Hindlimb muscle (tissue), 1 donor: ENCODE measurements around the gene MYG1. TPM values are rescaled to one million over a fixed set of nuclear protein-coding genes. Genes with fewer than 3 reads are reported as not detected.

Experiments used
- DNase-seq: peaks from one replicate; pipeline ENCODE4 v3.0.0-alpha.2; 2013
- polyA plus RNA-seq: library from polyadenylated mRNA; unstranded; fragments of 120-200 nt; gene quantifications from one replicate; pipeline ENCODE4 v1.2.1, GENCODE V29; 2013; ENCODE audit not compliant: insufficient read length

Gene MYG1, protein sequence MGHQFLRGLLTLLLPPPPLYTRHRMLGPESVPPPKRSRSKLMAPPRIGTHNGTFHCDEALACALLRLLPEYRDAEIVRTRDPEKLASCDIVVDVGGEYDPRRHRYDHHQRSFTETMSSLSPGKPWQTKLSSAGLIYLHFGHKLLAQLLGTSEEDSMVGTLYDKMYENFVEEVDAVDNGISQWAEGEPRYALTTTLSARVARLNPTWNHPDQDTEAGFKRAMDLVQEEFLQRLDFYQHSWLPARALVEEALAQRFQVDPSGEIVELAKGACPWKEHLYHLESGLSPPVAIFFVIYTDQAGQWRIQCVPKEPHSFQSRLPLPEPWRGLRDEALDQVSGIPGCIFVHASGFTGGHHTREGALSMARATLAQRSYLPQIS
- 38.9 TPM for polyA plus RNA-seq

- peak; percentile 88 for DNase-seq
Measured at GRCh38 chr12:53299454-53300180, at the start of gene MYG1. TSS of gene MYG1 (plus strand) at chr12:53299695. CDS start at chr12:53299738, 43 bp downstream.

DNA sequence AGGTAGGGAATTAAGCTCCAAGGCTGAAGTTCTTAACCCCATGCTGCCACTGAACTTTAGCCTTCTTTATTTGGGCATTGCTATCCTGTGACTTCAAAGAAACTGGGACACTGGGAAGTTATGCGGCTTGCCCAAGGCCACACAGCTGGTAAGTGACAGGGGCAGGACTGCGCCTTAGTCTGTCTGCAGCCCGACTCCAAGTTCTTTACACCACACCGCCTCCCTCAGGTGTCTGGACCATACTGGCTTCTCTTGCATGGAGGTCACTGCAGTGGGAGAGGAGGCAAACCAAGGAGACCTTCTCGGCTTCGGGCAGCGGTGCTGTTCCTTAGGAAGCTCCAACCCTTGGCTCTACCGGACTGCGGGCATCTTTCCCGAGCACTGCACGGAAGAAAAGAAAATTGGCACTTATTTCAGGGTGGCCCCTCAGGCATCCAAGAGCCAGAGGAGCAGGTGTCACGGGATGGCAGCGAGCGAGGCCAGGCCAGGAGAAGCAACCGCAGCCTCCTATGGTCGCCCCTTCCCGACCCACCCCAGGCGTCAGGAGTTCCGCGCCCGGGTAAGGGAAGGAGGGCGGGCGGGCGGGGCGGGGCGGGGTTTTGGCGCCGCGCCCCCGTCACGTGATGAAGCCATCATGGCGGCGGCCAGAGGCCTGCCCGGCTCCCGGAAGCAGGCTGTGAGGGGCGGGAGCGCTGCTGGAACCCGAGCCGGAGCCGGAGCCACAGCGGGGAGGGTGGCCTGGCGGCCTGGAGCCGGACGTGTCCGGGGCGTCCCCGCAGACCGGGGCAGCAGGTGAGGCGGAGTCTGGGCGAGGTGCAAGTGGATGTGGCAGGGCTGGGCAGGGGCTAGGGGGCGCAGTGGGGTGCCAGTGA lies 47.8 kb upstream of the MYG1 start:
- DNase-seq = peak; percentile 79

GRCh38 chr12:53252349-53252916 lies 47.1 kb upstream of the MYG1 start:
- DNase-seq = no peak

DNA sequence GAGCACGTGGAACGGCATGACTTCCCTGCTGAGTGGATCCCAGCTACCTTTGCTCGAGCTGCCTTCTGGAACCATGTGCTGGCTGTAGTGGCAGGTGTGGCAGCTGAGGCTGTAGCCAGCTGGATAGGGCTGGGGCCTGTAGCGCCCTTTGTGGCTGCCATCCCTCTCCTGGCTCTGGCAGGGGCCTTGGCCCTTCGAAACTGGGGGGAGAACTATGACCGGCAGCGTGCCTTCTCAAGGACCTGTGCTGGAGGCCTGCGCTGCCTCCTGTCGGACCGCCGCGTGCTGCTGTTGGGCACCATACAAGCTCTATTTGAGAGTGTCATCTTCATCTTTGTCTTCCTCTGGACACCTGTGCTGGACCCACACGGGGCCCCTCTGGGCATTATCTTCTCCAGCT lies 46.2 kb upstream of the MYG1 start:
- DNase-seq = no peak

DNA sequence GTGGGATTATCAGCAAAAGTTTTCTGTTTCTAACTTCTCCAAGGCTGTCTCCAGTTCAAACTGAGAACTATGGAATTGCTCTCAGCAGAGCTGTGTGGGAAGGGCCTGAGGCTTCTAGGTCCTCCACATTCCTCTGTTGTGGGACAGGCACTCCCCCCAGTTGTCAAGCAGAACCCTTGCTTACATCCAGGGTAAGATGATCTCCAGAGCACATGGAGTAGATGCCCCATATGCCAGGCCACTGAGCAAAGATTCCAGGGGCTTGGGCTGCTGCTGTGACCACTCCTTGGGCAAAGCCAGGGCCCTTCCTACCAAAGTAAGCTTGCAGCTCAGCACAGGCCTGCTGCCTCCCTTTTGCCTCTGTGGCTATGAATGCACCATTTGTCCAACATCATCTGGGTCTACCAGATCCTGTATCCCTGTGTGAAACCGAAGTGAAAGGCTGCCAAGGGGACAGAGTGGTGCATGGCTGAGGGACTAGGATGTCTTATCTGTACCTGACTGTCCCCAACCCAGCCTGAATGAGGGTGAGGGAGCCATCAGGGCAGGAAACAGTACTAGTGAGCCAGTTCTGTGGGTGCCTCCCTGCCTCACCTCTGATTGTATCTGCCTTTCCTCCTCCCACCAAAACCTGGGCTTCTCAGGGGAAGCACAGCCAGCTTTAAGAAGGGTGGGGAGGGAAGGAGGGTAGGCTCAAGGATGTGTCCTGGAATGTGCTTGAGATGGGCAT lies 44.5 kb upstream of the MYG1 start:
- DNase-seq = no peak

GRCh38 chr12:53255996-53256395 lies 43.5 kb upstream of the MYG1 start:
- no peak for DNase-seq

DNA sequence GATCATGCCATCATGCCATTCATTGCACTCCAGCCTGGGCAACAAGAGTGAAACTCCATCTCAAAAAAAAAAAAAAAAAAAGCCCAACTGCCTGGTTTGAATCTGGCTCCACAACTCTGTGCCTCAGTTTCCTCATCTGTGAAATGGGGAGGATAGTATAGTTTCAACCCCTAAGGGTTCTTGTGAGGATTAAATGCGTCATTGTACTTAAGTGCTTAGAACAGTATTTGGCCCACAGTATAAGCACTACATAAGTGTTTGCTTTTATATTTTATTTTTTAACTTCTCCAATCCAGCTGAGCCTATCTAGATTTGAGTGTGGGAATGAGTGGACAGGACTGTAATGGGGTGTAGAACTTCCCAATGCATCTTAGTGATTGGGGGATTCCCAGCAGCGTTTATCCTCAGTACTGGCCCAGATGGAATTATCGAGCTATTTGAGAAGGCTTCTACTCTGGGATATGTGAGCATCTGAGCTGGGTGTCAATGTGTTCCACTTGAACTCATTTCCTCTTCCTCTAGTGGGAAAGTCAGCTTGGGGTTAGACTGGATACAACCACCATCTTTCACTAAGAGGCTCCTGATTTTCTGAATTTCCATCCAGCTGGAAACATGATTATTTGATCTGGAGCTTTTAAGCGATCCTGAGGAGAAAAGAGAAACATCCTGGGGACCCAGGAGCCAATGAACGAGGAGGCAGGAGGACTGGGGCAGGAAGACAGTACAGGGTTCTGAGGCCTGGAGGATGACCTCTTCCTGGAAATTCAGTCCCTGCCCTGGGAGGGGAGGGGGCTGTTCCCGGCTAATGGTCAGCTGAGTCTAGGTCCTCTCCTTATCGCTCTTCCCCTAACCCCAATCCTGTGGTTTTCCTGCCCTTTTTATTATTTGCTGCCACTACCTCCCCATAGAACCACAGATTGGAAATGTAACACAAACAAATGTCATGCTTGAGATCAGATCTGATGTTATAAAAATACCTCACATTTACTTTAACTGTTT lies 40.7 kb upstream of the MYG1 start:
- DNase-seq = no peak

GRCh38 chr12:53259891-53260290 lies 39.6 kb upstream of the MYG1 start:
- no peak for DNase-seq

GRCh38 chr12:53265783-53266182 lies 33.7 kb upstream of the MYG1 start:
- no peak for DNase-seq

GRCh38 chr12:53267306-53267998 lies 32.0 kb upstream of the MYG1 start:
- no peak for DNase-seq

- DNase-seq = peak; percentile 87
Measured at GRCh38 chr12:53267999-53268629, 31.4 kb upstream of the MYG1 start, which contains the start of gene ESPL1. TSS of gene ESPL1 (plus strand) at chr12:53268299. CDS start at chr12:53268767, 468 bp downstream.

DNA sequence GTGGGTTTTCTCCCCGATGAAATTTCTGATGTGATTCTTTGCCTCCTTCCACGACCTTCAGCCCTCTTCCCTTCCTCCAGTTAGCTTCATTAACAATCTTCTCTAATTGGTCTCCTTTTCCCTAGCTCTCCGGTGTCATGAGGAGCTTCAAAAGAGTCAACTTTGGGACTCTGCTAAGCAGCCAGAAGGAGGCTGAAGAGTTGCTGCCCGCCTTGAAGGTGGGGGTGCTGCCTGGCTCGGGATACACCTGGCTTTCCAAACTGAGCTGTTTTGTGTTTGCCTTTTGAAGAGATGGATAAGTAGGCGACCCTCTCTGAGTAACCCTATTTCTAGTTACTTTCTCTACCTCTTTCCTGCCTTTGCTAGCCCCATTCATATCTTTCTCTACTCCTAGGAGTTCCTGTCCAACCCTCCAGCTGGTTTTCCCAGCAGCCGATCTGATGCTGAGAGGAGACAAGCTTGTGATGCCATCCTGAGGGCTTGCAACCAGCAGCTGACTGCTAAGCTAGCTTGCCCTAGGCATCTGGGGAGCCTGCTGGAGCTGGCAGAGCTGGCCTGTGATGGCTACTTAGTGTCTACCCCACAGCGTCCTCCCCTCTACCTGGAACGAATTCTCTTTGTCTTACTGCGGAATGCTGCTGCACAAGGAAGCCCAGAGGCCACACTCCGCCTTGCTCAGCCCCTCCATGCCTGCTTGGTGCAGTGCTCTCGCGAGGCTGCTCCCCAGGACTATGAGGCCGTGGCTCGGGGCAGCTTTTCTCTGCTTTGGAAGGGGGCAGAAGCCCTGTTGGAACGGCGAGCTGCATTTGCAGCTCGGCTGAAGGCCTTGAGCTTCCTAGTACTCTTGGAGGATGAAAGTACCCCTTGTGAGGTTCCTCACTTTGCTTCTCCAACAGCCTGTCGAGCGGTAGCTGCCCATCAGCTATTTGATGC lies 30.6 kb upstream of the MYG1 start:
- DNase-seq = no peak

- DNase-seq = no peak
Measured at GRCh38 chr12:53274445-53274844, 25.1 kb upstream of the MYG1 start.

- no peak for DNase-seq
Measured at GRCh38 chr12:53276511-53276910, 23.0 kb upstream of the MYG1 start.

DNA sequence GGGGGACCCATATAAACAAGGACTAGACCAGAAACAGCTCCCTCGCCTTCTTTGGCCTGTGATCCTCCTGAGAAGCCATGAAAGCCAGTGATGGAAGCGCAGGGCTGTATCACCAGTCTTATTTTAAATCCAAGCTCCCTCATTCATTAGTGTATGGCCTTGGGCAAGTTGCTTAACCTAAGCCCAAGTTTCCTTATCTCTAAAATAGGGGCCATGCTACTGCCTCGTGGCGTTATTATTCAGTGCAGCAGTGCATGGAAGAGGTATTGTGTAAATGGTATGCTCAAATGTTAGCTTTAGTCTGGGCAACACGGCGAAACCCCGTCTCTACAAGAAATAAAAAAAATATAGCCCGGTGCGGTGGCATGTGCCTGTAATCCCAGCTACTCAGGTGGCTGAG lies 21.5 kb upstream of the MYG1 start:
- no peak for DNase-seq

DNA sequence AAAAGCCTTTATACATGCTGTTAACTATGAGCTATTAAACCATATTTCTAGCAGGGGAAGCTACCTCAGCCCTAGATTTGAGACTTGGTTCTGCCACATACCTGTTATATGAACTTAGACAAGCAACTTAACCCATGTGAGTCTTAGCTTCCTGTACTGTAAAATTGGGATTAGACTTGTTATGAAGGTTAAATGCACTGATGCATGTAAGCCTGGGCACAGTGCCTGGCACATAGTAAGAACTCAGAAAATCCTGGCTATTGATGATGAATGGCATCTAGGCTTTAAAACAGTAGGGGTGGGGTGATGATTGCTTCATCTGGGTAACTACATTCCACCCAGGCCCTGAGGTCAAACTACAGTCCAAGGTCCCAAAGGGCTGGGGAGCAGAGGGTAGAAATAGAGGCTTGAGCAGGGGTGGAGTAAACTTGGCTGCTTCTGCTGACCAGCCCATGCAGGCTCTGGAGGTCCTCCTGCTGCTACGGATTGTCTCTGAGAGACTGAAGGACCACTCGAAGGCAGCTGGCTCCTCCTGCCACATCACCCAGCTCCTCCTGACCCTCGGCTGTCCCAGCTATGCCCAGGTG lies 20.1 kb upstream of the MYG1 start:
- no peak for DNase-seq

DNA sequence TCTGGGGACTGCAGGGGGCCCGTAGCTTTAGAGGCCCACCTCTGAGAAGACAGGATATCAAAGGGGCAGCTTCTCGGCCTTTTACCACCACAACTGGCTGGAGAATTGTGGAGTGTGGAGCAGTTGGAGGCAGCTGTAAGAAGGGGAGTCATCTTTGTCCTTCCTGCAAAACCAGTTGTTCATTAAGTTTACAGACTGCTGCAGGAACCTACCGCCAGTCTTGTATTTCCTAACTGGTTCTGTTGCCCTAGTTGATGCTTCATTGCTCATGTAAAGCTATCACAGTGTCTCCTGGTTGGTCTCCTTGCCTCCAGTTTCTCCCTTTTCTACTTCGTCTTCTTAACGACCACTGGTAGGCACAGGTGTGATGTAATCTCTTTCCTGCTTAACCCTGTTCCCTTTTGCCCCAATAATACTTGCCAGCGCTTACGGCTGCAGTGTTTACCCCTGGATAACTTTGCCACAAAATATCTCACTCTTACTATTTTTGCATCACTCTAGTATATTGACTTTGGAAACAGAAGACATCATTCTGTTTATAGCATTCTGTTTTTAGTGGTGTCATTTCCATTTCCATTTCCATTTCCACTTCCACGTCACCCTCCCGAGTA lies 19.5 kb upstream of the MYG1 start:
- DNase-seq = no peak
